ENCODE measurements around the gene KDM2B. TPM values are rescaled to one million over a fixed set of nuclear protein-coding genes. Genes with fewer than 3 reads are reported as not detected.

KDM2B gene
- polyA plus RNA-seq, 2 donors: 15.7 to 23.5 TPM

DNA sequence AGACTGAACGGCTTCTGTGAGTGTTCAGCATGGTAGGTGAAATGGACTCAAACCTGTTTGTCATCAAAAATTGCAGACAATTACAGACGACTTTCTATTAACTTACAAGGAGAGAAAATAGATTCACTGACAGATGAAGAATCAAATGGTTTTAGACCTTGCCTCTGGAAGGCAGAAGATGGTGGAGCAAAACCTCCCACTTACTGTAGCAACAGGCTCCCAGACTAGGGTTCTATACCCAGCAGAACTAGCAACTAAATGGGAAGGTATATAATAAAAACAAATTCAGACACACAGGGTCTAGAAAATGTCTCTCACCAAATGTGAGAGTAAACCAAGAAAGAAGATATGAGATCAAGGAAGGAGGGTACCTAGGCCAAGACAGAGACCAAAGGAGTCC is 144.1 kb downstream of the KDM2B start:
- WGBS, 2 donors: 92 to 94% methylated on average over 2 of the region's 2 CpGs
- Histone ChIP-seq H3K27ac (ENCODE audit: low read depth in 2 of 2, low read length in 1 of 2) (no peak overlapping the region), H3K4me3 (ENCODE audit: low read depth in 1 of 2, low read length in 2 of 2) (no peak overlapping the region), H3K36me3 (ENCODE audit: control insufficient read depth in 2 of 2, insufficient read depth in 2 of 2, low read length in 1 of 2) (peaks cover 15 to 38% of the 10 kb centered on the region in 2 donors), H3K9me3 (ENCODE audit: control insufficient read depth in 2 of 2, insufficient read depth in 1 of 2, low read depth in 1 of 2, low read length in 1 of 2) (no peaks in the 10 kb centered on the region), H3K27me3 (ENCODE audit: control insufficient read depth in 1 of 2, insufficient read depth in 2 of 2, low read length in 2 of 2) (no peaks in the 10 kb centered on the region), H3K4me1 (ENCODE audit: control insufficient read depth in 2 of 2, insufficient read depth in 2 of 2, low read length in 1 of 2) (no peaks in the 10 kb centered on the region)

DNA sequence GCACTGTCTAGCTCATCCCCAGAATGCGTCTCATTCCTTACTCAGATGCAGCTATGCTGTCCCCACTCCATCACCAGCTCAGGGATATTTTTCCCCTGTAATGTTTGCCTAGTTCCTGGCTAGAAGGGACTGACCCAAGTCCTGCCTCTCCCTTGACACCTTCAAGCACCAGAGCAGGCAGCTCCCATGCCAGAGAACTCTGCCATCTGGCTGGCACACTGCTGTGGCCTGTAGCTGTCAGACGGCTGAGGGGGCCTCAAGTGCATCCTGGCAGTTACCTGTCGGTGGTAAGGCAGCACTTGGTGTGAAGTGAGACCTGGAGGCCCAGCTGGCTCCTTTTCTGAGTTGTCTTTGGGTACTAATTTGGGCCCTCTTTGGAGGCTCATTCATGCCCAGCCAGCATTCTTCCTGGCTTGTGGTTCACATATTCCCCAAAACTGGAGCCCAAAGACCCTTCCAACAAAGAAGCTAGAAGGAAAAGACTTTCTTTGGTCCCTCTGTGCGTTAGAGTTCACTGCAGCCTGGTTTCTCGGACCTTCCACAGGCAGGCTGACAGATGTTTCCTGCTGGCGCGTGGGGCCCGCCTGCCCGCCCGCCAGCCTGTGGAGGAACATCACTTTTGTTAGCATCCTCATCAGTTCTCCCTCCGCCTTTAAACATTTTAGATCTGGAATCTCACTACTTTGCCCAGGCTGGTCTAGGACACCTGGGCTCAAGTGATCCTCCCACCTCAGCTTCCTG is 147.9 kb downstream of the KDM2B start:
- H3K4me1 ChIP-seq (ENCODE audit: control insufficient read depth in 2 of 2, insufficient read depth in 2 of 2, low read length in 1 of 2): no peaks in the 10 kb centered on the region
- H3K27ac ChIP-seq (ENCODE audit: low read depth in 2 of 2, low read length in 1 of 2): peak overlapping the region in 1 of 2 donors; percentile 18
- WGBS, 2 donors: 84 to 85% methylated on average over 11 of the region's 11 CpGs
- no peaks in the 10 kb centered on the region for H3K9me3 ChIP-seq (ENCODE audit: control insufficient read depth in 2 of 2, insufficient read depth in 1 of 2, low read depth in 1 of 2, low read length in 1 of 2)
- no peak overlapping the region for H3K4me3 ChIP-seq (ENCODE audit: low read depth in 1 of 2, low read length in 2 of 2)
- H3K27me3 ChIP-seq (ENCODE audit: control insufficient read depth in 1 of 2, insufficient read depth in 2 of 2, low read length in 2 of 2): no peaks in the 10 kb centered on the region
- peaks cover 8 to 25% of the 10 kb centered on the region in 2 donors for H3K36me3 ChIP-seq (ENCODE audit: control insufficient read depth in 2 of 2, insufficient read depth in 2 of 2, low read length in 1 of 2)

DNA sequence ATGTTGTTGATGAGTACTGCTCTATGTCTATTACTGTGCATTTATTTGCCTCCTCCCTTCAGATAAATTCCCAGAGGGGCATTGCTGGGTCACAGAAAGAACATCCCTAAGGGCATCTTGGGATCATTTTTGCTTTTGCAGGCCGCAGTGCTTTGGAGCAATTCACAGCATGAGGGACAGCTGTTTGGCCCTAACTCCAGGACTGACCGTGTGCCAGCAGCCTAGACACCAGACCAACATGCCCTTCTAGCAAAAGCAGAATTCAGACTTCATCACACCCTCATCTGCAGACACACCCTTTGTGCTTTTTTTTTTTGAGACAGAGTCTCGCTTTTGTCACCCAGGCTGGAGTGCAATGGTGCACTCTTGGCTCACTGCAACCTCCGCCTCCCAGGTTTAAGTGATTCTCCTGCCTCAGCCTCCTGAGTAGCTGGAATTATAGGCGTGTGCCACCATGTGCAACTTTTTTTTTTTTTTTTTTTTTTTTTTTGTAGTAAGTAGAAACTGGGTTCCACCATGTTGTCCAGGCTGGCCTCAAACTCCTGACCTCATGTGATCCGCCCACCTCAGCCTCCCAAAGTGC is 149.9 kb downstream of the KDM2B start:
- Histone ChIP-seq H3K4me3 (ENCODE audit: low read depth in 1 of 2, low read length in 2 of 2) (no peak overlapping the region), H3K27ac (ENCODE audit: low read depth in 2 of 2, low read length in 1 of 2) (no peak overlapping the region), H3K9me3 (ENCODE audit: control insufficient read depth in 2 of 2, insufficient read depth in 1 of 2, low read depth in 1 of 2, low read length in 1 of 2) (no peaks in the 10 kb centered on the region), H3K27me3 (ENCODE audit: control insufficient read depth in 1 of 2, insufficient read depth in 2 of 2, low read length in 2 of 2) (no peaks in the 10 kb centered on the region), H3K36me3 (ENCODE audit: control insufficient read depth in 2 of 2, insufficient read depth in 2 of 2, low read length in 1 of 2) (peaks cover 8 to 26% of the 10 kb centered on the region in 2 donors), H3K4me1 (ENCODE audit: control insufficient read depth in 2 of 2, insufficient read depth in 2 of 2, low read length in 1 of 2) (no peaks in the 10 kb centered on the region)
- 88 to 92% methylated on average over 6 of the region's 6 CpGs for WGBS, 2 donors

DNA sequence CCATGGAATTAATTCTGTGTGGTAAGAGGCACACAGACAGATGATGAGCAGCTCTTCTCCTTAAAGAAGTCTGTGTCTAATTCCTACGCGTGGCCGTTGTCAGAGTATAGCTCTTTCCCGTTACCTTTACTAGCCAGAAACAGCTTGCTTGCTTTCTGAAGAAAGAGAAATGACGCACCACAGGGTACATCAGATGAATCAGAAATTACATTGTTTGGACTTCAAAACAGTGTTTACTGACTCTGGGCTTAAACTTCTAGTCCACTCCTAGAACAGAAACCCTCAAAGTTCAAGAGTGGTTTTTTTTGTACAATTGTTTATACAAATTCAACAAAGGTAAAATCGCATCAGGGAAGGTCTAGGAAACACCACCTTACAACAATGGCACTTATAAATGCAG is 151.9 kb downstream of the KDM2B start:
- H3K36me3 ChIP-seq (ENCODE audit: control insufficient read depth in 2 of 2, insufficient read depth in 2 of 2, low read length in 1 of 2): peaks cover 8 to 25% of the 10 kb centered on the region in 2 donors
- WGBS, 2 donors: 91 to 92% methylated on average over 6 of the region's 6 CpGs
- H3K4me1 ChIP-seq (ENCODE audit: control insufficient read depth in 2 of 2, insufficient read depth in 2 of 2, low read length in 1 of 2): no peaks in the 10 kb centered on the region
- no peaks in the 10 kb centered on the region for H3K27me3 ChIP-seq (ENCODE audit: control insufficient read depth in 1 of 2, insufficient read depth in 2 of 2, low read length in 2 of 2)
- H3K9me3 ChIP-seq (ENCODE audit: control insufficient read depth in 2 of 2, insufficient read depth in 1 of 2, low read depth in 1 of 2, low read length in 1 of 2): no peaks in the 10 kb centered on the region
- no peak overlapping the region for H3K27ac ChIP-seq (ENCODE audit: low read depth in 2 of 2, low read length in 1 of 2)
- H3K4me3 ChIP-seq (ENCODE audit: low read depth in 1 of 2, low read length in 2 of 2): no peak overlapping the region

DNA sequence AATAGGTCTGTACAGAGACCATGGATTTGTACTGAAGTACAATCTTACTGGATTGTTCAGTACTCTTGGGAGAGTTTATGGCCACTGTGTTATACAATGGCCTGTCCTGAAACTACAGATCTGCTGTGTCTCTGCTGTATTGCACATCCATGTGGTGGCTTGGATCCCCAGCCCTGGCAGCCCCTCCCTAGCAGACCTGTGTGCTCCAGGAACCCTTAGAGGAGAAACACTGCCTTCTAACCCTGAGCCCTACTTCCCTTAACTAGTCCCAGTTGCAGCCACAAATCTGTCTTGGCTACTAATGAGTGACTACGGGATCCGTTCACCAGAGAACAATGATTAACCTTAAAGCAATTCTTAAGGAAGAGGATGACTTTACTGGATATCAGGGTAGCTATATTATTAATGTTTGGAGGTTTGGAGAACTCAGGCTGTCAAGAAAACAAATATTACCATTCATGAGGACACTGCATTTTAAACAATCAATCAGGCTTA is 153.2 kb downstream of the KDM2B start:
- no peaks in the 10 kb centered on the region for H3K27me3 ChIP-seq (ENCODE audit: control insufficient read depth in 1 of 2, insufficient read depth in 2 of 2, low read length in 2 of 2)
- H3K27ac ChIP-seq (ENCODE audit: low read depth in 2 of 2, low read length in 1 of 2): no peak overlapping the region
- WGBS, 2 donors: 81 to 84% methylated on average over 2 of the region's 2 CpGs
- H3K4me1 ChIP-seq (ENCODE audit: control insufficient read depth in 2 of 2, insufficient read depth in 2 of 2, low read length in 1 of 2): no peaks in the 10 kb centered on the region
- H3K36me3 ChIP-seq (ENCODE audit: control insufficient read depth in 2 of 2, insufficient read depth in 2 of 2, low read length in 1 of 2): peaks cover 16 to 28% of the 10 kb centered on the region in 2 donors
- no peak overlapping the region for H3K4me3 ChIP-seq (ENCODE audit: low read depth in 1 of 2, low read length in 2 of 2)
- no peaks in the 10 kb centered on the region for H3K9me3 ChIP-seq (ENCODE audit: control insufficient read depth in 2 of 2, insufficient read depth in 1 of 2, low read depth in 1 of 2, low read length in 1 of 2)

DNA sequence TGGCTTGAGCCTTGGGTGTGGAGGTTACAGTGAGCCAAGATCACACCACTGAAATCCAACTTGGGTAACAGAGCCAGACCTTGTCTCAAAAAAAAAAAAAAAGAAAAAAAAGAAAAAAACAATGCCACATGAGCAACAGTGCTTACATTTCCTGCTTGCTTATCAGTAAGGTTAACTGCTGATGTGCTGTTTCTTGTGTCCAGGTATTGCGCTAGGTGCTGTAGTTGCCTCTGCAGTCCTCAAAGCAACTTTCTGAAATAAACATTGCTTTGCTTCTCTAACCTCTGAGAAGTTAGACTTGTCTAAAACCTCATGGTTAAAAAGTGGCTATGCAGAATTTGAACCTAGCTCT is 156.2 kb downstream of the KDM2B start:
- Histone ChIP-seq H3K9me3 (ENCODE audit: control insufficient read depth in 2 of 2, insufficient read depth in 1 of 2, low read depth in 1 of 2, low read length in 1 of 2) (no peaks in the 10 kb centered on the region), H3K27ac (ENCODE audit: low read depth in 2 of 2, low read length in 1 of 2) (no peak overlapping the region), H3K27me3 (ENCODE audit: control insufficient read depth in 1 of 2, insufficient read depth in 2 of 2, low read length in 2 of 2) (no peaks in the 10 kb centered on the region), H3K4me1 (ENCODE audit: control insufficient read depth in 2 of 2, insufficient read depth in 2 of 2, low read length in 1 of 2) (no peaks in the 10 kb centered on the region), H3K4me3 (ENCODE audit: low read depth in 1 of 2, low read length in 2 of 2) (no peak overlapping the region), H3K36me3 (ENCODE audit: control insufficient read depth in 2 of 2, insufficient read depth in 2 of 2, low read length in 1 of 2) (peaks cover 23 to 24% of the 10 kb centered on the region in 2 donors)
- WGBS, 2 donors: 96 to 98% methylated on average over 1 of the region's 1 CpG

DNA sequence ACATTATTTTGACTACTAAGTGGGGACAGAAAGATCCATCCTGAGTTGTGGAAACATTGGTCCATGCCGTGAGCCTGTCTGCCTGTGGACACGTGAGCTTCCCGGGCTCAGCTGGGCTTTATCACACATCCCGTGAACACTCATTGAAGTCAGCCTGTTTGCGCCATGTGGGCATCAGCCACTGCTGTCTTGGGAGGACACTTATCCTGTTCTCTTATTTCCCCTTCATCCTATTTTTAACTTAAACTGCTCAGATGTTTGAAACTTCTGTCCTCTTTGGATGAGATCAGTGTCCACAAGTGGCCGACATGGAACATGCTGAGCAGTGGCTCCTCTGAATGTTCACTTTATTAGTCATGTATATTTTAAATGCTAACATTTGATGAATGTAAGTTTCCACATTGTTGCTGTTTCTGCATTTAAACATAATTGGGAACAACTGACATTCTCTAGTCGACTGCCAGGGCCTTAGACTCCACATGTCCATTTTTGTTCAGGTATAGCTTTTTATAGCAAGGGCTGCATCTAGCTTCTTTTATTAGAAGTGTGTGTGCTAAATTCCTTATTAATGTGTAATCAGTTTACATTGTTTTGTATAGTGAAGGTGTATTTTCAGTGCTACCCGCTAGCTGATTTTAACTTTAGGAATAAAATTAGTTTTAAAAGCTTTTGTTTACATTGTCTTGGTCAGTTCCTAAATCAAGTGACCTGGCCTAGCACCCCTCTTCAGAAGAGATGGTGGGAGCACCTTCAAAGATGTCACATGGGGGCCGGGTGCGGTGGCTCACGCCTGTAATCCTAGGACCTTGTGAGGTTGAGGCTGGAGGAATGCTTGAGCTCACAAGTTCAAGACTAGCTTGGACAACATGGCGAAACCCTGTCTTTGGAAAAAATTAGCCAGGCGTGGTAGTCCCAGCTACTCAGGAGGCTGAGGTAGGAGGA is 156.9 kb downstream of the KDM2B start:
- H3K36me3 ChIP-seq (ENCODE audit: control insufficient read depth in 2 of 2, insufficient read depth in 2 of 2, low read length in 1 of 2): peaks cover 23 to 24% of the 10 kb centered on the region in 2 donors
- no peaks in the 10 kb centered on the region for H3K4me1 ChIP-seq (ENCODE audit: control insufficient read depth in 2 of 2, insufficient read depth in 2 of 2, low read length in 1 of 2)
- H3K4me3 ChIP-seq (ENCODE audit: low read depth in 1 of 2, low read length in 2 of 2): no peak overlapping the region
- no peaks in the 10 kb centered on the region for H3K27me3 ChIP-seq (ENCODE audit: control insufficient read depth in 1 of 2, insufficient read depth in 2 of 2, low read length in 2 of 2)
- H3K9me3 ChIP-seq (ENCODE audit: control insufficient read depth in 2 of 2, insufficient read depth in 1 of 2, low read depth in 1 of 2, low read length in 1 of 2): no peaks in the 10 kb centered on the region
- H3K27ac ChIP-seq (ENCODE audit: low read depth in 2 of 2, low read length in 1 of 2): no peak overlapping the region
- 89 to 90% methylated on average over 13 of the region's 13 CpGs for WGBS, 2 donors

DNA sequence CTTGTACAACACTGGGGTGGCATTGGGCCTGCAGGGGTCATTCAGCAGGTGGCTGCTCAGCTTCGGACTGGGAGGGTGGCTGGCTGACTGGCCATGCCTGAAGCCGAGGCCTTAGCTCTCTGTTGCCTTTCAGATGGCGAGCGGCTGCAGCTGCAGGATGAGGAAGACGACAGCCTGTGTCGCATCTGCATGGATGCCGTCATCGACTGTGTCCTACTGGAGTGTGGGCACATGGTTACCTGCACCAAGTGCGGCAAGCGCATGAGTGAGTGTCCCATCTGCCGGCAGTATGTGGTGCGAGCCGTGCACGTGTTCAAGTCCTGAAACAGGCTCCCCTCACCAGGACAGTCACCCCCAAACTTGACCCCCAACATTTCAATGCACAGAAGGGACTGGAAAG is 157.6 kb downstream of the KDM2B start:
- Histone ChIP-seq H3K27me3 (ENCODE audit: control insufficient read depth in 1 of 2, insufficient read depth in 2 of 2, low read length in 2 of 2) (no peaks in the 10 kb centered on the region), H3K4me3 (ENCODE audit: low read depth in 1 of 2, low read length in 2 of 2) (no peak overlapping the region), H3K27ac (ENCODE audit: low read depth in 2 of 2, low read length in 1 of 2) (no peak overlapping the region), H3K36me3 (ENCODE audit: control insufficient read depth in 2 of 2, insufficient read depth in 2 of 2, low read length in 1 of 2) (peaks cover 17 to 22% of the 10 kb centered on the region in 2 donors), H3K9me3 (ENCODE audit: control insufficient read depth in 2 of 2, insufficient read depth in 1 of 2, low read depth in 1 of 2, low read length in 1 of 2) (no peaks in the 10 kb centered on the region), H3K4me1 (ENCODE audit: control insufficient read depth in 2 of 2, insufficient read depth in 2 of 2, low read length in 1 of 2) (no peaks in the 10 kb centered on the region)
- 95 to 97% methylated on average over 14 of the region's 14 CpGs for WGBS, 2 donors

DNA sequence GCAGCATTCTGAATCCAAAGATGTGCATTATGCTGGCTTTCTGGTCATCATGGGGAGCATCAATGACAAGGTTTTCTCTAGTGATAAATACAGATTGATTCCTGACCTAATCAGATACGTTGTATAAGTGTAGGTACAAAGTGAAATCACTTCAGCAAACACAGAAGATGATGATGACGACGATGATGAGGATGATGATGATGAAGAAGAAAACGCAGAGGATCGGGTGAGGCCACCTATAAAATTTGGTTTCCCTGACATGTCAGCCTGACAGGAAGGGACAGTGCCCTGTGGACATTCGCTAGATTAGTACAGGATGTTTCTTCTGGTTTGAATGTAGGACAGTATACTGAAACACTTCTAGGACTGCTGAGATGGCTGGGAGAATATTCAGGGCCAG is 160.7 kb downstream of the KDM2B start:
- Histone ChIP-seq H3K4me3 (ENCODE audit: low read depth in 1 of 2, low read length in 2 of 2) (no peak overlapping the region), H3K9me3 (ENCODE audit: control insufficient read depth in 2 of 2, insufficient read depth in 1 of 2, low read depth in 1 of 2, low read length in 1 of 2) (no peaks in the 10 kb centered on the region), H3K4me1 (ENCODE audit: control insufficient read depth in 2 of 2, insufficient read depth in 2 of 2, low read length in 1 of 2) (no peaks in the 10 kb centered on the region), H3K27ac (ENCODE audit: low read depth in 2 of 2, low read length in 1 of 2) (no peak overlapping the region), H3K36me3 (ENCODE audit: control insufficient read depth in 2 of 2, insufficient read depth in 2 of 2, low read length in 1 of 2) (peaks cover 20 to 22% of the 10 kb centered on the region in 2 donors), H3K27me3 (ENCODE audit: control insufficient read depth in 1 of 2, insufficient read depth in 2 of 2, low read length in 2 of 2) (no peaks in the 10 kb centered on the region)
- WGBS, 2 donors: 93 to 94% methylated on average over 6 of the region's 6 CpGs
